GM19324 (cell line): Measurements from ENCODE around the gene DCAF8.

Experiments used
- ATAC-seq: cut with Tn5 transposase; IDR thresholded peaks from one replicate; pipeline ENCODE4 v1.9.1; 2021; ENCODE audit warnings: mild to moderate bottlenecking, moderate library complexity; ENCODE audit not compliant: unreplicated experiment, low FRiP score

Gene DCAF8

GRCh38 chr1:160267284-160267991 is 5.1 kb upstream of the DCAF8 start:
- no peak for ATAC-seq

DNA sequence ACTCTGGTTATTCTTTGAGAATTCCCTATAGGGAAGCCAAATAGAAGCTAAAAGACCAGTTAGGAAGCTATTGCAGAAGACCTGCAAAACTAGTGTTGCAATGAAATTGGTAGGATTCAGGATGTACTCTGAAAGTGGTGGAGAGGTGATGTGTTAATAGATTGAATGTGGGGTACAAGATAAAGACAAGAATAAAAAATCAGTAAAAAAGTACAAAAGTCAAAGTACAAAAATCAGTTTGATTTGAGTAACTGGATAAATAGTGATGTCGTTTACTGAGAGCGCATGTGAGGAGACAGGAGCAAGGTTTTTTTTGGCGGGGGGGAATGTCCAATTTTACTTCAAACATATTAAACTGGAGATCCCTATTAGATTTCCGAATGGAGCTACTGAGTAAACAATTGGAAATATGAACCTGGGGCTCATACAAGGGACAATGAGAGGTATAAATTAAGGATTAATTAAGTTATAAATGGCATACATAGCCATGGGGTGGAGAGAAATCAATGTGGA is 2.5 kb upstream of the DCAF8 start:
- ATAC-seq = no peak

GRCh38 chr1:160261556-160261892 is 825 bp downstream of the DCAF8 start:
- ATAC-seq = no peak

GRCh38 chr1:160260406-160261382 is 1.7 kb downstream of the DCAF8 start:
- no peak for ATAC-seq

DNA sequence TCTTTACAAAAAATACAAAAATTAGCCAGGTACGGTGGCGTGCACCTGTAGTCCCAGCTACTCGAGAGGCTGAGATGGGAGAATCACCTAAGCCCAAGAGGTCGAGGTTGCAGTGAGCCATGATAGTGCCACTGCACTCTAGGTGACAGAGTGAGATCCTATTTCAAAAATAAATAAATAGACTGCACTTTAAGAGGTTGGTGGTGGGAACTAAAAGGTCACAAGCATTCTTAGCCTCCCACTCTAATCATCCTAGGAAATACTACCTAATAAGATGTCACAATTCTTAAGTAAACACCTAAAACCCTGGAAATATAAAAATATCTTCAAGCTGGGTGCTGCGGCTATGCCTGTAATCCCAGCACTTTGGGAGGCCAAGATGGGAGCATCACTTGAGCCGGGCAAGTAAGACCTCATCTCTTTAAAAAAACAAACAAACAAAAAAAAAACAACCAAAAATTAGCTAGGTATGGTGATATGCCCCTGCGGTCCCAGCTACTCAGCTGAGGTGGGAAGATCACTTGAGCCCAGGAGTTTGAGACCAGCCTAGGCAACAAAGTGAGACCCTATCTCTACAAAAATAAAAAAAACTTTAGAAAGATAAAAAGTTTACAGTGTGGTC is 4.1 kb downstream of the DCAF8 start:
- no peak for ATAC-seq

DNA sequence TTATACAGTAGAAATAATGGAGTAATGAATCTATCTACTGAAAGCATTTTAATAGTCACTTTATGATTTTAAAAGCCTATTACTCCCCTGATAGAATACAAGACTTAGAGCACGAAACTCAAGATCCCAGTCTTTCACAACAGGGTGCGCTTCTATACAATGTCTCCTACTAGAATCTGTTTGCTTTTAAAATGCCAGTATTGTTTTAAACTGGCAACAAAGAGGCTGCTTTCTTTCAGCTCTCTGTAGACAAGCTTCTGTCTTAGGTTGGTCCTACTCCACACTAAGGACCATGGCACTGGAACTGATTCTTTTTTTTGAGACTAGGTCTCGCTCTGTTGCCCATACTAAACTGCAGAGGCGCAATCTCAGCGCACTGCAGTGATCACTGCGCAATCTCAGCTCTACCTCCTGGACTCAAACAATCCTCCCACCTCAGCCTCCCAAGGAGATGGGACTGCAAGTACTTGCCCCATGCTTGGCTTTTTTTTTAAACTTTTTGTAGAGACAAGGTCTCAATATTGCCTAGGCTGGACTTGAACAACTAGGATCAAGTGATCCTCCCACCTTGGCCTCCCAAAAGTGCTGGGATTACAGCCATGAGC is 4.8 kb downstream of the DCAF8 start:
- no peak for ATAC-seq

- ATAC-seq = no peak
Measured at GRCh38 chr1:160256396-160257046, 5.8 kb downstream of the DCAF8 start.

GRCh38 chr1:160255781-160256300 is 6.5 kb downstream of the DCAF8 start:
- ATAC-seq = no peak

DNA sequence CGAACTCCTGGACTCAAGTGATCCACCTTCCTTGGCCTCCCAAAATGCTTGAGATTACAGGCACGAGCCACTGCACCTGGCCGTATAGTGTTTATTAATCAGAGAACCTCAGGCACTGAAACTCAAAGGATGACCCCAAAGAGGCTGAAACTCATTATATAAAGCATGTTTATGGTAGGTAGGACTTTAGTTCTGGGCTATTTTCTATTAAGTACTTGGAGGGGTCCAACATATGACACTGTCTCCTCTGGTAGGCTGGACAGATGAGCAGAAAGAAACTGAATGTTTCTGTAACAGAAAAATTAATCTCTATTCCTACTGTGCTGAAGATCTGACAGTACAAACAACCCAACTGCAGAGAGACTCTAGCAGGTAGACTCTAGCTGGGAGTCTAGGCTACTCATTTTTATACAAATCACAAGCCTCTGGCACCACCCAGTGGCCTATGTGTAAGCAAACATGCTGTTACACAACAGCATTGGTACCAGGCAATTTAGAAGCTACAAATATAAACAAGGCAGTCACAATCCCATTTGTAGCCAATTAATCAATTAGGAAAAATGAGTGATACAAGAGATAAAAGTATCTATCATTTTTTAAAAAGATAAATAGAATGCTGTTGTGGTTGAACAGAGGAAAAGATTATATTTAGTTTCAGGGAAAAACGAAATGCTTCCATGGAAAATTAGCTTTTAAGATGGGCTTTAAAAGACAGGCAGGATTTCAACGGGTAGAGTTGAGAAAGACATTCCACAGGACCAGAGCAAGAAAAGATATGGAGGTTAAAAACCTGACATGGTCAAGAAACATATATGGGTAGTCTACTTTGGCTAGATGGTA is 10.4 kb downstream of the DCAF8 start:
- no peak for ATAC-seq

GRCh38 chr1:160251011-160251410 is 11.3 kb downstream of the DCAF8 start:
- ATAC-seq = no peak

DNA sequence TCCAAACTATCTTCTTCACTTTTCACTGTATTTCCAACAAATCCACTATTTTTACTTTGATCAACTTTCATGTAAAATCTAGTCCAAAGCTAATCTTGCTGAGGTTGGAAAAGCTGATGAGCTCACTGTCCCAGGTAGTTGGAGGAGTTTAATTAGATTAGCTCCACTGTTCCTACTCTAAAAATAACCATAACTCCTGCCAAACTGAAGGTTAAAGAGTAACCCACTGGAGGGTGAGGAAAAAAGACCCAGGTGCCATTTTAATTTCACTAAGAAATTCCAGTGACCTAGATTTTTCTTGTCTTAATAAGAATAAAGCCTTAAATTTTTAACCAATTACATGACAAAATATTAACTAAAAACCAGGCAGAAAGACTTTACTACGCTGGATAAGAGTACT is 15.3 kb downstream of the DCAF8 start:
- no peak for ATAC-seq

DNA sequence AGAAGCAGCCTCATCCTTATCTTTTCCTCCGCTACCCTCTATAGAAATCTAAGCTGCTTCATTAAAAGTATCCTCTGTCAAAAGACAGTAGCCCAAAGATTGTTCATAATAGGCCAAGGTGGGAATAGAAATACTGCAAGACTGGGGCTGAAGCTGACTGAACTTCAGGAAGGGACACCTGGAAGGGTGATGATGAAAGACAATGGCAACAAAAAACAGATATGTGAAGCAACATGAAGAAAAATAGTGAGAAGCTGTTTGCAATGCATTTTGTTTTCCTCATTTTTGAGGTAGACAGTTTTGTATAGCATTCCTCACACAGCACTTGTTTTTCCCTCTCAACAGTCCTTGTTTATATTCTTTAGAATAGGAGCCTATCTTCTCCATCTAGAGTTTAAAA is 16.9 kb downstream of the DCAF8 start:
- ATAC-seq = no peak

DNA sequence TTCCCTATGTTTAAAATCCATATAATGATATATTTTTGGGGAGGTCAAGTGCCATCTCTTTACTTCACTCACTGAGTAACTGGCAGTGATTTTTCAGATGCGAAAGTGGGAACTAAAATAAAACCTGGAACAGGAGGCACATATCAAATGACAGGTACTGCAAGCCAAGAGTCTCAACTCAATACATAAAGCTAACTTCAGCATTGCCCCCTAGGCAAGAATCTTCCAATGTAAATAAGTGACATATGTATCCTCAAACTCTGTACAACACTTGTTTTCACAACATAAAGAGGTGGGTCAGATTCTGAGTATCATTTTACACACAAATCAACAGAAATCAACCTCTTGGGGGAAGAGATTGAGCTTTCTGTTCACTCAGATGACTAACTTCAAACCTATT is 18.1 kb downstream of the DCAF8 start:
- ATAC-seq = no peak

GRCh38 chr1:160243767-160244166 is 18.6 kb downstream of the DCAF8 start:
- ATAC-seq = no peak

GRCh38 chr1:160239582-160240299 is 22.6 kb downstream of the DCAF8 start:
- ATAC-seq = no peak

DNA sequence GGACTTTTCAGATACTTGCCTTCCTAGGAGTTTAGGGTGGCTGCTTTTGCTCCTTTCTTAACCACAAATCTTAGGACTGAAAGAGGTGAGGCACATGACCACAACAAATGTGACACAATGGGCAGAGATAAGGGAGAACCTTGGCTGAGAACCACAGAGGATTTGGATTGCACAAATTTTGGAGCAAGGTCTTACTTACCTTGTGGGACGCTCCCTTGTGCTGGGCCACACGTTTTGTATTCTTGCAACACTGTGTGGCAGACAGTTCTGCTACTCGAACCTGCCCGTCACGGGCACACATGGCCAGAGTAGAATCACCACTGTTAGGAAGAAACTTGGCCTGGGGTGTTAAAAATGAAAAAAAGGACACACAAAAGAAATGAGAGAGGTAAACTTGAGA is 23.9 kb downstream of the DCAF8 start:
- no peak for ATAC-seq

- ATAC-seq = no peak
Measured at GRCh38 chr1:160237558-160237957, 24.8 kb downstream of the DCAF8 start.

DNA sequence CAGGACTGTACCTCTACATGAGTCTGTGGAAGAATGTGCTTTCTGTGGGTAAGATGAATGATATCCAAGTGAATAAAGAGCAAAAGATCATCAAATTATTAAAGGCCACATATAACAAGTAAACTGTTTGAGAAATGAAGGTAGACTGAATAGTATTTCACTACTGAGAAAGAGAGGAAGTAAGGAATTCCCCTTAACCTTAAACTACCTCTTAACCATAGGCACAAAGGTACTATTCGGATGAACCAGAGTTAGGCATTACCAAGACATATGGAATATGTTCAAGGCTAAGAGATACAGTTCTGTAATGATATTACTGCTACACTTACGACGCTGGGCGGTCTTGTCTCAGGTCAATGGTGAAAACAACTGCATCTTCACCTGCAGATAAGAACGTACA is 25.5 kb downstream of the DCAF8 start:
- ATAC-seq = no peak

DNA sequence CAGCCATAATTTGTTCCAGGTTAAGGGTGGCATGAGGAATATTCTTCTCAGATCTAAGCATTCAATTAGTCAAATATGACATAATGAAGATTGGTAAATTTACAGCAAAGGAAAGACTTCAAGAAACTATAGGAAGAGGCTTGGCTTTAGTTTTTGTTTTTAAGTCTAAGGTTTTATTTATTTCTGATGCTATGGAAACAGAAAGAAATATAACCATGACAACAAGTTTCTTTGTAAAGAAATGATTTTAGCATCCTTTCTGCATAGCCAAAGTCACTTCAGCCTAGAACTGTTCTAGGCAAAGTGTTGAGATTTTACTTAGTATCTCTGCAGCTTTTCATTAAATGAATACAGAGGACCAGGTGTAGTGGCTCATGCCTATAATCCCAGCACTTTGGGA is 29.4 kb downstream of the DCAF8 start:
- ATAC-seq = no peak
